Measurements from ENCODE around the gene C7orf25. TPM values are rescaled to one million over a fixed set of nuclear protein-coding genes. Genes with fewer than 3 reads are reported as not detected.

The C7orf25 gene
- total and polyA plus RNA-seq, 8 donors = 0.58 to 31.7 (median 2.4) TPM; not detected in 1

- H3K27ac ChIP-seq = peak overlapping the region; percentile 81 to 89 (median 89)
- DNase-seq = peak; percentile 29 to 63
- no peaks in the 10 kb centered on the region for H3K9me3 ChIP-seq
- WGBS, 5 donors = 1 to 2% (median 2%) methylated on average over 17 of the region's 17 CpGs
- peak overlapping the region; percentile 83 to 90 (median 86) for H3K4me3 ChIP-seq
- peaks cover 38 to 69% (median 55%) of the 10 kb centered on the region in 4 donors for H3K4me1 ChIP-seq
- no peak for TF ChIP-seq POLR2A (IDR thresholded peaks at IDR 0.05)
- no peak for TF ChIP-seq CTCF (IDR thresholded peaks at IDR 0.05)
- no peak for TF ChIP-seq EP300 (IDR thresholded peaks at IDR 0.05)
- no peak for TF ChIP-seq POLR2AphosphoS5 (IDR thresholded peaks at IDR 0.05)
- H3K27me3 ChIP-seq = no peaks in the 10 kb centered on the region
- peaks cover 0 to 33% (median 32%) of the 10 kb centered on the region in 4 donors for H3K36me3 ChIP-seq
- intact Hi-C loops (cut with DNase I; ENCODE audit: low total_unique reads) = no loop called here
Observed at GRCh38 chr7:42932811-42933591, 21.1 kb upstream of the C7orf25 start.

GRCh38 chr7:42931834-42932651, 20.2 kb upstream of the C7orf25 start, which contains the start of the genes MRPL32 and PSMA2:
Gene MRPL32, plus strand, starts transcription at chr7:42932376. Its CDS starts 11 bp downstream, at chr7:42932387.
Gene PSMA2, minus strand, starts transcription at chr7:42932174. Its CDS starts 16 bp downstream, at chr7:42932158.
- H3K36me3 ChIP-seq = peaks cover 0 to 29% (median 26%) of the 10 kb centered on the region in 4 donors
- peak within 1 kb of the TSS; percentile 87 to 89 (median 89) for H3K27ac ChIP-seq
- peak; percentile 95 to 99 for DNase-seq
- WGBS, 5 donors = 0 to 1% (median 0%) methylated on average over 46 to 56 of the region's 56 CpGs
- H3K4me3 ChIP-seq = peak within 1 kb of the TSS; percentile 83 to 90 (median 86)
- intact Hi-C loops (cut with DNase I; ENCODE audit: low total_unique reads) = no loop called here
- H3K4me1 ChIP-seq = peaks cover 42 to 78% (median 61%) of the 10 kb centered on the region in 4 donors
- H3K9me3 ChIP-seq = no peaks in the 10 kb centered on the region
- TF ChIP-seq EP300 (IDR thresholded peaks at IDR 0.05) (no peak), CTCF (IDR thresholded peaks at IDR 0.05) (no peak), POLR2A (IDR thresholded peaks at IDR 0.05) (peak in 2 of 4 donors; percentile 13 to 63), POLR2AphosphoS5 (IDR thresholded peaks at IDR 0.05) (peak; percentile 36 to 94 (median 68))
- no peaks in the 10 kb centered on the region for H3K27me3 ChIP-seq

- peak overlapping the region; percentile 83 to 90 (median 86) for H3K4me3 ChIP-seq
- TF ChIP-seq POLR2AphosphoS5 (IDR thresholded peaks at IDR 0.05) = no peak
- TF ChIP-seq CTCF (IDR thresholded peaks at IDR 0.05) = no peak
- no peak for TF ChIP-seq POLR2A (IDR thresholded peaks at IDR 0.05)
- no peak for TF ChIP-seq EP300 (IDR thresholded peaks at IDR 0.05)
- DNase-seq = no peak
- peaks cover 0 to 29% (median 27%) of the 10 kb centered on the region in 4 donors for H3K36me3 ChIP-seq
- H3K27ac ChIP-seq = peak overlapping the region; percentile 87 to 89 (median 89)
- H3K4me1 ChIP-seq = peaks cover 42 to 83% (median 61%) of the 10 kb centered on the region in 4 donors
- no peaks in the 10 kb centered on the region for H3K9me3 ChIP-seq
- no peaks in the 10 kb centered on the region for H3K27me3 ChIP-seq
- WGBS, 5 donors = 0 to 1% (median 0%) methylated on average over 12 of the region's 12 CpGs
- intact Hi-C loops (cut with DNase I; ENCODE audit: low total_unique reads) = no loop called here
Observed at GRCh38 chr7:42931447-42931833, 19.6 kb upstream of the C7orf25 start.

- H3K4me1 ChIP-seq = peaks cover 42 to 82% (median 61%) of the 10 kb centered on the region in 4 donors
- 3 to 9% (median 4%) methylated on average over 5 of the region's 5 CpGs for WGBS, 5 donors
- H3K36me3 ChIP-seq = peaks cover 0 to 29% (median 27%) of the 10 kb centered on the region in 4 donors
- no peaks in the 10 kb centered on the region for H3K9me3 ChIP-seq
- intact Hi-C loops (cut with DNase I; ENCODE audit: low total_unique reads) = no loop called here
- peak overlapping the region; percentile 83 to 90 (median 86) for H3K4me3 ChIP-seq
- H3K27me3 ChIP-seq = no peaks in the 10 kb centered on the region
- no peak for DNase-seq
- H3K27ac ChIP-seq = peak overlapping the region in 4 of 5 donors; percentile 87 to 89 (median 89)
- TF ChIP-seq CTCF (IDR thresholded peaks at IDR 0.05) (no peak), POLR2AphosphoS5 (IDR thresholded peaks at IDR 0.05) (peak in 1 of 3 donors; percentile 62)
Observed at GRCh38 chr7:42930889-42931288, 19.0 kb upstream of the C7orf25 start.
